Measurements from ENCODE around the gene NRP1.

NRP1 gene

GRCh38 chr10:33381451-33382215 lies 47.2 kb upstream of the NRP1 start:
- Histone ChIP-seq H3K9me3 (ENCODE audit: control insufficient read depth, insufficient read depth, low read length) (no peaks in the 10 kb centered on the region), H3K79me2 (ENCODE audit: control insufficient read depth, low read length) (no peaks in the 10 kb centered on the region), H3F3A (ENCODE audit: control insufficient read depth, insufficient read depth) (no peaks in the 10 kb centered on the region), H3K27me3 (ENCODE audit: control insufficient read depth, low read length) (no peaks in the 10 kb centered on the region), H3K36me3 (ENCODE audit: control insufficient read depth, low read length) (no peaks in the 10 kb centered on the region), H3K4me1 (ENCODE audit: control insufficient read depth, low read length) (no peaks in the 10 kb centered on the region), H3K4me3 (ENCODE audit: low read length) (no peak overlapping the region), H3K27ac (ENCODE audit: low read depth, low read length) (no peak overlapping the region), H4K20me1 (ENCODE audit: control insufficient read depth, insufficient read depth, low read depth, low read length) (no peaks in the 10 kb centered on the region), H3K4me2 (ENCODE audit: low read length) (no peak overlapping the region), H3K9me2 (replicated peaks; ENCODE audit: control insufficient read depth, low read length) (no peaks in the 10 kb centered on the region)
- TF ChIP-seq, protein P1, sequence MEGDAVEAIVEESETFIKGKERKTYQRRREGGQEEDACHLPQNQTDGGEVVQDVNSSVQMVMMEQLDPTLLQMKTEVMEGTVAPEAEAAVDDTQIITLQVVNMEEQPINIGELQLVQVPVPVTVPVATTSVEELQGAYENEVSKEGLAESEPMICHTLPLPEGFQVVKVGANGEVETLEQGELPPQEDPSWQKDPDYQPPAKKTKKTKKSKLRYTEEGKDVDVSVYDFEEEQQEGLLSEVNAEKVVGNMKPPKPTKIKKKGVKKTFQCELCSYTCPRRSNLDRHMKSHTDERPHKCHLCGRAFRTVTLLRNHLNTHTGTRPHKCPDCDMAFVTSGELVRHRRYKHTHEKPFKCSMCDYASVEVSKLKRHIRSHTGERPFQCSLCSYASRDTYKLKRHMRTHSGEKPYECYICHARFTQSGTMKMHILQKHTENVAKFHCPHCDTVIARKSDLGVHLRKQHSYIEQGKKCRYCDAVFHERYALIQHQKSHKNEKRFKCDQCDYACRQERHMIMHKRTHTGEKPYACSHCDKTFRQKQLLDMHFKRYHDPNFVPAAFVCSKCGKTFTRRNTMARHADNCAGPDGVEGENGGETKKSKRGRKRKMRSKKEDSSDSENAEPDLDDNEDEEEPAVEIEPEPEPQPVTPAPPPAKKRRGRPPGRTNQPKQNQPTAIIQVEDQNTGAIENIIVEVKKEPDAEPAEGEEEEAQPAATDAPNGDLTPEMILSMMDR (IDR thresholded peaks at IDR 0.05; ENCODE audit: low read depth, low read length, poor library complexity, severe bottlenecking): no peak
- no peak for TF ChIP-seq EZH2phosphoT487 (IDR thresholded peaks at IDR 0.05; ENCODE audit: borderline replicate concordance, low read length)

GRCh38 chr10:33377658-33378025 lies 43.2 kb upstream of the NRP1 start:
- no peak for TF ChIP-seq EZH2phosphoT487 (IDR thresholded peaks at IDR 0.05; ENCODE audit: borderline replicate concordance, low read length)
- TF ChIP-seq, protein P1 (IDR thresholded peaks at IDR 0.05; ENCODE audit: low read depth, low read length, poor library complexity, severe bottlenecking): no peak
- no peaks in the 10 kb centered on the region for H3K27me3 ChIP-seq (ENCODE audit: control insufficient read depth, low read length)
- H3F3A ChIP-seq (ENCODE audit: control insufficient read depth, insufficient read depth): no peaks in the 10 kb centered on the region
- H3K79me2 ChIP-seq (ENCODE audit: control insufficient read depth, low read length): no peaks in the 10 kb centered on the region
- H3K9me2 ChIP-seq (replicated peaks; ENCODE audit: control insufficient read depth, low read length): no peaks in the 10 kb centered on the region
- no peaks in the 10 kb centered on the region for H3K36me3 ChIP-seq (ENCODE audit: control insufficient read depth, low read length)
- H3K4me2 ChIP-seq (ENCODE audit: low read length): no peak overlapping the region
- no peak overlapping the region for H3K4me3 ChIP-seq (ENCODE audit: low read length)
- H3K4me1 ChIP-seq (ENCODE audit: control insufficient read depth, low read length): no peaks in the 10 kb centered on the region
- H3K27ac ChIP-seq (ENCODE audit: low read depth, low read length): no peak overlapping the region
- H4K20me1 ChIP-seq (ENCODE audit: control insufficient read depth, insufficient read depth, low read depth, low read length): no peaks in the 10 kb centered on the region
- no peaks in the 10 kb centered on the region for H3K9me3 ChIP-seq (ENCODE audit: control insufficient read depth, insufficient read depth, low read length)

DNA sequence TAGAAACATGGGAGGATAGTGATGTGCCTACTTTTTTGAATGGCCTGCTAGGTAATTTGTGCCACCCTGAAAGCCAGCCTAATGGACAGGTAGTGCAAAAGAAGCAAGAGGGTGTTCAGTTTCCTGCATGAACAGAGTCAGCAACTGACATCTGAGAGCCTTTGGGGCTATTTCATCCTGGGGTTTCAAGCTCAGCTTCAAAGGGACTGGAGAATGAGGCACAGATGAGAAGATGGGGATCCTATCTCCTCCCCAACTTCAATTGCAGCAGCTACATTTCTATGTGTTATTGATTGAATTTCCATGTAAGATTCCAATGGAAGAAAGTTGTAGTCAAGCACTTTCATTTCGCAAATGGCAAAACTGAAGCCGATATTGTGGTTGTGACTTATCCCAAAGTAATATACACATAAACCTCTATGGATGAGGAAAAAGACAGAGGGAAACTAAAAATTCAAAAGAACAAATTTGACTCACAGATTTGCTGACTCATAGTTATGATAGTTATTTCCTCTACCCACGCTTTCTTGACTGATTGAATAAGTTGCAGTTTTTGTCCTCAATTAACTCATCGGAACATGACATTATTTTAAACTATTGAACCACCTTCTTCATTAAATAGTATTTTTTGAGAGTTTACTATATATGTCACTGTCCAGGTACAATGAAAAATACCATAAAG lies 42.6 kb upstream of the NRP1 start:
- Histone ChIP-seq H3K27me3 (ENCODE audit: control insufficient read depth, low read length) (no peaks in the 10 kb centered on the region), H3K36me3 (ENCODE audit: control insufficient read depth, low read length) (no peaks in the 10 kb centered on the region), H3K79me2 (ENCODE audit: control insufficient read depth, low read length) (no peaks in the 10 kb centered on the region), H3K4me3 (ENCODE audit: low read length) (no peak overlapping the region), H3K9me2 (replicated peaks; ENCODE audit: control insufficient read depth, low read length) (no peaks in the 10 kb centered on the region), H3K9me3 (ENCODE audit: control insufficient read depth, insufficient read depth, low read length) (no peaks in the 10 kb centered on the region), H4K20me1 (ENCODE audit: control insufficient read depth, insufficient read depth, low read depth, low read length) (no peaks in the 10 kb centered on the region), H3K4me1 (ENCODE audit: control insufficient read depth, low read length) (no peaks in the 10 kb centered on the region), H3F3A (ENCODE audit: control insufficient read depth, insufficient read depth) (no peaks in the 10 kb centered on the region), H3K27ac (ENCODE audit: low read depth, low read length) (no peak overlapping the region), H3K4me2 (ENCODE audit: low read length) (no peak overlapping the region)
- TF ChIP-seq, protein P1 (IDR thresholded peaks at IDR 0.05; ENCODE audit: low read depth, low read length, poor library complexity, severe bottlenecking): no peak
- no peak for TF ChIP-seq EZH2phosphoT487 (IDR thresholded peaks at IDR 0.05; ENCODE audit: borderline replicate concordance, low read length)
